OCI-LY3 (cell line): ENCODE data around the gene CBFA2T2.

Source experiments
- EZH2phosphoT487 ChIP-seq: fragments of 200-600 bp; shearing (Covaris generic); IDR thresholded peaks from 2 replicates; pipeline ENCODE4 v1.6.1; 2018; ENCODE audit warnings: antibody characterized with exemption, mixed run types, low read depth
- TF ChIP-seq, protein P1 (sequence below): fragments of 200-600, 300-600 bp; sonication (generic); IDR thresholded peaks from 2 replicates; pipeline ENCODE4 v1.5.1; 2014; ENCODE audit warnings: antibody characterized with exemption, low read length, low read depth

- TF ChIP-seq, protein P1, sequence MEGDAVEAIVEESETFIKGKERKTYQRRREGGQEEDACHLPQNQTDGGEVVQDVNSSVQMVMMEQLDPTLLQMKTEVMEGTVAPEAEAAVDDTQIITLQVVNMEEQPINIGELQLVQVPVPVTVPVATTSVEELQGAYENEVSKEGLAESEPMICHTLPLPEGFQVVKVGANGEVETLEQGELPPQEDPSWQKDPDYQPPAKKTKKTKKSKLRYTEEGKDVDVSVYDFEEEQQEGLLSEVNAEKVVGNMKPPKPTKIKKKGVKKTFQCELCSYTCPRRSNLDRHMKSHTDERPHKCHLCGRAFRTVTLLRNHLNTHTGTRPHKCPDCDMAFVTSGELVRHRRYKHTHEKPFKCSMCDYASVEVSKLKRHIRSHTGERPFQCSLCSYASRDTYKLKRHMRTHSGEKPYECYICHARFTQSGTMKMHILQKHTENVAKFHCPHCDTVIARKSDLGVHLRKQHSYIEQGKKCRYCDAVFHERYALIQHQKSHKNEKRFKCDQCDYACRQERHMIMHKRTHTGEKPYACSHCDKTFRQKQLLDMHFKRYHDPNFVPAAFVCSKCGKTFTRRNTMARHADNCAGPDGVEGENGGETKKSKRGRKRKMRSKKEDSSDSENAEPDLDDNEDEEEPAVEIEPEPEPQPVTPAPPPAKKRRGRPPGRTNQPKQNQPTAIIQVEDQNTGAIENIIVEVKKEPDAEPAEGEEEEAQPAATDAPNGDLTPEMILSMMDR, result no peak
- TF ChIP-seq EZH2phosphoT487, result no peak
Observed at GRCh38 chr20:33537608-33538007, 47.7 kb downstream of the CBFA2T2 start.
